HCT116 (cell line): Measurements from ENCODE around the gene DNAL4. TPM values are rescaled to one million over a fixed set of nuclear protein-coding genes. Genes with fewer than 3 reads are reported as not detected.

ENCODE experiments used
- ATAC-seq: fragments of 200-7000 bp; cut with Tn5 transposase; 2 replicates; pipeline ENCODE4 v1.9.1; 2020; ENCODE audit warnings: mild to moderate bottlenecking, moderate library complexity
- Bru-seq: library from RNA; stranded (reverse); fragments of 400-500 nt; gene quantifications from one replicate; lab custom pipeline; 2021; lab: Mats Ljungman, UMichigan
- BruChase-seq, 2 experiments: library from RNA; stranded (reverse); fragments of 400-500 nt; gene quantifications; one replicate each; lab custom pipeline; 2021; lab: Mats Ljungman, UMichigan
- BruUV-seq: library from RNA; stranded (reverse); fragments of 400-500 nt; replicated peaks from 2 replicates; lab custom pipeline; 2021; lab: Mats Ljungman, UMichigan
- CTCF ChIA-PET: fragments of 300-600 bp; sonication (Branson Sonifier 250); formaldehyde crosslinking; loops from one replicate; lab custom pipeline; 2021; ENCODE audit warnings: antibody characterized with exemption; lab: Charles Lee
- POLR2A ChIA-PET: fragments of 300-600, 350-600 bp; sonication (Branson Sonifier 250); formaldehyde crosslinking; loops from one replicate; lab custom pipeline; 2021; ENCODE audit warnings: antibody characterized with exemption; lab: Charles Lee
- RAD21 ChIA-PET, 2 experiments: fragments of 300-600 bp; sonication (Branson Sonifier 250); formaldehyde crosslinking; loops; one replicate each; lab custom pipeline; 2023; ENCODE audit warnings: low total read pairs in 2 of 2; ENCODE audit not compliant: uncharacterized antibody in 2 of 2, unreplicated experiment in 2 of 2, low non-redundant PET in 1 of 2; lab: Charles Lee
- DNase-seq: peaks from one replicate; pipeline ENCODE4 v3.0.0-alpha.2; 2010; ENCODE audit warnings: low read depth, low spot score
- H2AFZ ChIP-seq: fragments of 200-600 bp; shearing (Covaris generic), sonication (generic); 2 replicates; pipeline ENCODE4 v1.6.1; 2017; ENCODE audit warnings: low read depth, mixed run types, mixed read lengths, antibody characterized with exemption, low read length; ENCODE audit not compliant: poor library complexity, severe bottlenecking
- H3K27ac ChIP-seq: 2 replicates; pipeline ENCODE4 v1.5.1; 2012; ENCODE audit warnings: low read depth, low read length
- H3K27me3 ChIP-seq: fragments of 200-600 bp; sonication (generic); 2 replicates; pipeline ENCODE4 v1.6.1; 2016; ENCODE audit warnings: mixed run types, low read length, mixed read lengths; ENCODE audit not compliant: insufficient read depth
- H3K36me3 ChIP-seq, 2 experiments: fragments of 200-500 bp in 1 of 2; fragments of 200-600 bp in 1 of 2; sonication (Bioruptor generic) in 1 of 2; sonication (generic) in 1 of 2; 2 replicates each; pipeline versions ENCODE4 v1.5.1 to v1.6.1; 2014 to 2016; ENCODE audit warnings: low read length in 2 of 2, inconsistent platforms in 1 of 2, mixed read lengths in 1 of 2, mixed run types in 1 of 2; ENCODE audit not compliant: insufficient read depth in 2 of 2, control insufficient read depth in 1 of 2
- H3K4me1 ChIP-seq, 2 experiments: fragments of 200-600 bp in 1 of 2; sonication (generic) in 1 of 2; 2 replicates each; pipeline versions ENCODE4 v1.5.1 to v1.6.1; 2012 to 2017; ENCODE audit warnings: low read length in 2 of 2, inconsistent platforms in 1 of 2, mild to moderate bottlenecking in 1 of 2, mixed read lengths in 1 of 2, mixed run types in 1 of 2, moderate library complexity in 1 of 2; ENCODE audit not compliant: insufficient read depth in 2 of 2, control insufficient read depth in 1 of 2
- H3K4me2 ChIP-seq: fragments of 200-600 bp; sonication (generic); 2 replicates; pipeline ENCODE4 v1.6.1; 2017; ENCODE audit warnings: mixed run types, low read length, mixed read lengths
- H3K4me3 ChIP-seq, 2 experiments: fragments of 200-600 bp in 1 of 2; sonication (generic) in 1 of 2; replicated peaks in 1 of 2; 2 replicates each; pipeline ENCODE4 v1.5.1; 2011 to 2016; ENCODE audit warnings: low read length in 2 of 2, control low read depth in 1 of 2, low read depth in 1 of 2, mild to moderate bottlenecking in 1 of 2, mixed read lengths in 1 of 2, mixed run types in 1 of 2
- H3K79me2 ChIP-seq: fragments of 200-600 bp; sonication (generic); 2 replicates; pipeline ENCODE4 v1.6.1; 2017; ENCODE audit warnings: mild to moderate bottlenecking, mixed run types, low read length, moderate library complexity, mixed read lengths; ENCODE audit not compliant: insufficient read depth
- H3K9ac ChIP-seq: fragments of 200-600 bp; sonication (generic); 2 replicates; pipeline ENCODE4 v1.6.1; 2016; ENCODE audit warnings: low read length, mixed read lengths
- H3K9me2 ChIP-seq: fragments of 200-600 bp; sonication (generic), shearing (Covaris generic); 2 replicates; pipeline ENCODE4 v1.6.1; 2017; ENCODE audit warnings: mixed run types, mild to moderate bottlenecking, moderate library complexity; ENCODE audit not compliant: insufficient read depth
- H3K9me3 ChIP-seq, 2 experiments: fragments of 200-500 bp in 1 of 2; fragments of 200-600 bp in 1 of 2; sonication (Bioruptor generic) in 1 of 2; sonication (generic) in 1 of 2; 2 replicates each; pipeline ENCODE4 v1.6.1; 2014 to 2017; ENCODE audit warnings: low read length in 2 of 2, mixed read lengths in 2 of 2, inconsistent platforms in 1 of 2, low read depth in 1 of 2, mild to moderate bottlenecking in 1 of 2, mixed run types in 1 of 2, moderate library complexity in 1 of 2; ENCODE audit not compliant: control insufficient read depth in 1 of 2, insufficient read depth in 1 of 2
- H4K20me1 ChIP-seq: fragments of 200-600 bp; sonication (generic), shearing (Covaris generic); 2 replicates; pipeline ENCODE4 v1.6.1; 2017; ENCODE audit warnings: mixed run types, mild to moderate bottlenecking, moderate library complexity; ENCODE audit not compliant: insufficient read depth
- ATF3 ChIP-seq: IDR thresholded peaks from 2 replicates; pipeline ENCODE4 v1.6.1; 2012
- EGR1 ChIP-seq: IDR thresholded peaks from 2 replicates; pipeline ENCODE4 v1.6.1; 2012; ENCODE audit warnings: low read depth
- ELF1 ChIP-seq: IDR thresholded peaks from 2 replicates; pipeline ENCODE4 v1.6.1; 2012; ENCODE audit warnings: low read depth, borderline replicate concordance
- POLR2AphosphoS5 ChIP-seq: IDR thresholded peaks from 2 replicates; pipeline ENCODE4 v1.6.1; 2011; ENCODE audit warnings: mild to moderate bottlenecking, low read depth, low read length, moderate library complexity
- RAD21 ChIP-seq: IDR thresholded peaks from 2 replicates; pipeline ENCODE4 v1.6.1; 2012; ENCODE audit warnings: low read depth, mild to moderate bottlenecking
- SP1 ChIP-seq: IDR thresholded peaks from 2 replicates; pipeline ENCODE4 v1.6.1; 2012; ENCODE audit warnings: low read depth
- SRF ChIP-seq: IDR thresholded peaks from 2 replicates; pipeline ENCODE4 v1.6.1; 2012; ENCODE audit warnings: low read depth
- ZFX ChIP-seq: fragments of 450-650 bp; IDR thresholded peaks from 2 replicates; pipeline ENCODE4 v1.6.1; 2017
- intact Hi-C: fragments of 100-400 bp; cut with micrococcal nuclease; formaldehyde crosslinking; loops from 2 replicates; pipeline ENCODE4 v1.10.0; 2022
- long read RNA-seq: library from polyadenylated mRNA; unstranded; transcript quantifications from one replicate; pipeline ENCODE4 v2.0.0, GENCODE V29; 2021; ENCODE audit not compliant: unreplicated experiment
- polyA plus RNA-seq: library from polyadenylated mRNA; unstranded; fragments of >200 nt; gene quantifications from 2 replicates; pipeline ENCODE4 v1.2.1, GENCODE V29; 2012; ENCODE audit warnings: missing spikeins
- total RNA-seq: library from RNA; stranded (reverse); gene quantifications from one replicate; pipeline ENCODE4 v1.2.1, GENCODE V29; 2021; ENCODE audit not compliant: unreplicated experiment

The DNAL4 gene
- total RNA-seq (18.3 TPM), Bru-seq, nascent RNA (percentile 55 among the genes with signal in this experiment), BruChase-seq, experiment 1, labeled RNA remaining after a 6-hour chase (percentile 94 among the genes with signal in this experiment), BruChase-seq, experiment 2, labeled RNA remaining after a 2-hour chase (percentile 86 among the genes with signal in this experiment)
- 20.9 and 25.1 TPM in 2 replicates for polyA plus RNA-seq
- long read RNA-seq, transcript DNAL4-201 (4 exons, 1,504 nt) = major isoform, 23 of 28 reads
- long read RNA-seq, partial matches to known transcripts = 0 of 28 reads
- long read RNA-seq, other reads (novel, unspliced or antisense) = 4 of 28 reads

- H3K9ac ChIP-seq = peak within 1 kb of the TSS; percentile 74
- TF ChIP-seq SRF (peak; percentile 99), EGR1 (peak; percentile 69; the same call in 1 of the 2 replicates), ATF3 (no peak), ELF1 (no peak), ZFX (peak; percentile 55; the same call in 1 of the 2 replicates), POLR2AphosphoS5 (peak; percentile 40), RAD21 (no peak), SP1 (peak; percentile 92)
- peak; percentile 99 for ATAC-seq
- H3K9me3 ChIP-seq = no peaks in the 10 kb centered on the region
- DNase-seq = peak; percentile 97
- ChIA-PET POLR2A (no interaction called here), RAD21 (no interaction called here), CTCF (no interaction called here)
- peak within 1 kb of the TSS; percentile 83 for H3K4me2 ChIP-seq
- H3K36me3 ChIP-seq = no peaks in the 10 kb centered on the region
- intact Hi-C loops = no loop called here
- peak within 1 kb of the TSS; percentile 20 for H3K27ac ChIP-seq
- H3K9me2 ChIP-seq = no peaks in the 10 kb centered on the region
- H4K20me1 ChIP-seq = no peaks in the 10 kb centered on the region
- peaks cover 0 to 15% of the 10 kb centered on the region in 2 experiments; a peak in 3 of 4 replicates for H3K4me1 ChIP-seq
- BruUV-seq = no TSS peak
- no peaks in the 10 kb centered on the region for H3K27me3 ChIP-seq
- H3K79me2 ChIP-seq = no peaks in the 10 kb centered on the region; the same call in 1 of the 2 replicates
- peak within 1 kb of the TSS; percentile 73 to 74 for H3K4me3 ChIP-seq
- peak within 1 kb of the TSS; percentile 74 for H2AFZ ChIP-seq
Measured at GRCh38 chr22:38793721-38794466, at the start of gene DNAL4. TSS of gene DNAL4 (minus strand) at chr22:38794143. CDS start at chr22:38782731, 11,412 bp downstream.
